ENCODE measurements around the gene SNX3.

The SNX3 gene

DNA sequence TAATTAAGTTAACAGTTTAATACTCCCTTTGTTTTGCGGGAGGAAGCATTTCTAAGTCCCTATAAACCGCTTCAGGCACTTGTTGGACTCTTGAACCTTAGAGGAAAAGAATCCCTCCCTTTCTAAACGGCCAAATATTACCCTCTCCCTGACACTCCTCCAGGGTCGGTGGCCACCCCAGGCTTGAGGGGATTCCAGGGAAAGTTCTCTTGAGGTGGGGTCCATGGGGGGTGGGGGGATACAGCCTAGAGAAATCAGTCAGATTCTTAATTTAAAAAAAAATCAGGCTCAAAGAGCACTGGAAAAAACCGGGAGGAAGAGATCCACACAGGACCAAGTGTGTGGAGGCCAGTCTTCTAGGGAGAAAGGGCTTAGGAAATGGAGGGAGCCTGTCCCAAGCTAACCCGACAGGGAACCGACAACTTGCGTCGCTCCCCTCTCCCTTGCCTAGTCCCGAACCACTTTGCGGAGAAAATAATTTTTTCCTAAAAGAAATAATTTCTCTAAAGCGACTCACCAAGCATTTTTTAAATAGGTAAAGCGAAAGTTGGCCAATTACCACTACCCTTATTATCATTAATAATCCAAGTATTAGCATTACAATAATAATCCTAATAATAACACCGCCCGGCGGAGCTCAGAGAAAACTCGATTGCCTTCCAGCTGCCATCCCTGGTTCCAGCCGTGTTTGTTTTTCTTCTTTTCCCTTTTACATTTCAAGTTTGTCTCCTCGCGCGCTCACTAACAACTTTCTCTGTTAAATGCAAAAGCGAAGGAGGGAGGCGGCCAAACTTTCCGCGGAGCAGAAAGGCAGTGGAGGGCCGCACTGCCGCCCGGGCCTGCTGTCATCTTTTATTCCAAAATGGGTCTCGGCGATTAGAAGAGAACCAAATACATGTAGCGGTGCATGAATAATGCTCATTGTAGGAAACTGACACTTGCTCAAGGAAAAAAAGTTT lies 90.2 kb downstream of the SNX3 start:
- DNase-seq (ENCODE audit: low spot score) = no peak

DNA sequence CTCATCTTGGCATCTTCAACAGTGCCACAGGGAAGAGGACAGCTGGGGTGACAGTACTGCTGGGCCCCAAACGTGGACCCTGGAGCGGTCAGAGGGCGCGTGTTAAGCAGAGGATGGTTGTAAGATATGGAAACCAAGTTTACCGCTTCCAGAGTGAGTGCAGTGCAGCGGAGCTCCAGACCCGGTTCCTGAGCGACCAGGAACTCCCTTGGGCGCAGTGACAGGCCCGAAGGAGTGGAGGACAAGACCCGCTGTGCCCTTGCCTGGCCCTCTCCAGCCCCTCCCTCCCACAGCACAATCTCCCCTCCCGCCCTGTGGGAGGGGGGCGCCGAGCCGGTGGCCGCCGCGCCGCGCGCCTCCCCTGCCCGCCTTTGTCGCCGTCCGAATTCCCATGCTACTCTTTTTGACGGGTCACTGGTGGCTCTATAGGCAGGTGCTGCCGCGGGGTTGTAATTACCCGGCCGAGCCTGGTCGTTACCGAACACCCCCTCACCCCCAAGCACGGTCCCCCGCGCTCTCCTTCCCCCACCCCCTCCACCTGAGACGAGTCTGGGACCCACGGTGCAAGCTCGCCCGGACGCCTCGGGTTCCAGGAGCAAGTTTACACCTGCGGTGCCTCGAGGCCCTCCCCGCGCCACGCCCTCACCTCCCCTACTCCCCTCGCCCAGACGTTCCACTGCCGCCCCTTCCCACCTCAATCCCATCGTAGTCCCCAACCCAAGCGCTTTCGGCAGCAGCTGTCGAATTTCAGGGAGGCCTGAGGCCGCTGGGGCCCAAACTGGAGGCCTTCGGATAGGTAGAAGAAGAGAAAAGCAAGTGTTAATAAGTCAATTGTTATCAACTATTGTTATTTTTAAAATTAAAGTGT lies 91.1 kb downstream of the SNX3 start:
- no peak for DNase-seq (ENCODE audit: low spot score)

DNA sequence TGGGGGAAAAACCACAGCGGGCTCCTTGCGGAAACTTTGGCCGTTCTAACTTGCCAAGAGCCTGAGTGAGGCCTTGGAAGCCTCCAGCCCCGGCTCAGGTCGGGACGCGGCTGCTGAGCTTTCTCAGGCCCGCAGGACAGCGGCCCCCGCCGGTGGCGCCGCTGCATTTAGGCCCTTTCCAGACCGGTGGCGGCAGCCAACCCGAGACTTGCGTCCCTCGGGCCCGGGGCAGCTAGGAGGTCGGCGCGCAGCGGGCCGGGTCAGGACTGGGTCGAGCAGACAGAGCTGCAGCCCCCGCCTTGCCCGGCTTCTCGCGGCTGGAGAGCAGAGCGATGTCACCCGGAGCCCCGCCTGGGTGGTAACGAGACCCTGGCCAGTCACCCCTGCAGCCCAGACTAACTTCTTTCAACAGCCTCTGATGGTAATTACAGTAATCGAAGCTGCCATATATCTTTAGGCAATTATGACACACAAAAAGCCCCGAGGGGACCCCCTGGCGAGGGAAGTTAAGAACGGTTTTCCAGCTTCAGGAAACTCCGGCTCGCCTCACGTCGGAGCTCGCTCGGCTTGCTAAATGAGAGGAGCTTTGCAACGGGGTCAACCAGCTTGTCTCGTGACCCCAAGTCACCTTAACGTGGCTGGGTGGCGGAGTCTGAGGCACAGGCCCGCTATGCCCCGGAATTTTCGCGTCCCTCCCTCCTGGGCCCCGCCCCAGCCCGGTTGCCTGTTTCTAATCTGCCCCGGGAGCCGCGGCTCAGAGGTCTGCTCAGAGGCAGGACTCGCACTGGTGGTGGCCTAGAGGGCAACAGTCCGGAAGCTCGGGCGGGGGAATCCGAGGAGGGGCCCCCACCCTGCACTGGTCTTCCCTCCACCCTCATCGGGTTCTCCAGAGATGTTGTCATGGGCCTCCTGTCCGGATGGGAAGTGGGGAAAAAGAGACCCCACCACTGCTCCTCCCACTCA lies 92.1 kb downstream of the SNX3 start:
- no peak for DNase-seq (ENCODE audit: low spot score)

DNA sequence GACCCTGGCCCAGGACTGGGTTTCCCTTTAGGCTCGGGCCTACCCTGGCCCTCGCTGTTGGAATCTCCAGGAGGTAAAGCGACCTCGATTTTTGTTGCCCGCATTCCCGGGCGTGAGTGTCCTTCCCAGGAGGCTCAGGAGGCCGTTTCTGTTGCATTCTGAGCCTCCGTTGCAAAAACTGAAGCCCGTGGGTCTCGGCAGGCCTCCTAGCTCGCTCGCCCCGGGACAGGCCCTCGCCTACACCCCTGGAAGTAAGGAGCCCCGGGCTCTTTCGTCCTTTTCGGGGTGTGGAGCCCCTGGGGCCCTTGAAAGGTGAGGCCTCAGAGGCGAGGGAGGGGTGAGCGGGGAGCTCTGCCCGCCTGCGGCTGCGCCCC lies 92.8 kb downstream of the SNX3 start:
- DNase-seq (ENCODE audit: low spot score) = no peak

DNA sequence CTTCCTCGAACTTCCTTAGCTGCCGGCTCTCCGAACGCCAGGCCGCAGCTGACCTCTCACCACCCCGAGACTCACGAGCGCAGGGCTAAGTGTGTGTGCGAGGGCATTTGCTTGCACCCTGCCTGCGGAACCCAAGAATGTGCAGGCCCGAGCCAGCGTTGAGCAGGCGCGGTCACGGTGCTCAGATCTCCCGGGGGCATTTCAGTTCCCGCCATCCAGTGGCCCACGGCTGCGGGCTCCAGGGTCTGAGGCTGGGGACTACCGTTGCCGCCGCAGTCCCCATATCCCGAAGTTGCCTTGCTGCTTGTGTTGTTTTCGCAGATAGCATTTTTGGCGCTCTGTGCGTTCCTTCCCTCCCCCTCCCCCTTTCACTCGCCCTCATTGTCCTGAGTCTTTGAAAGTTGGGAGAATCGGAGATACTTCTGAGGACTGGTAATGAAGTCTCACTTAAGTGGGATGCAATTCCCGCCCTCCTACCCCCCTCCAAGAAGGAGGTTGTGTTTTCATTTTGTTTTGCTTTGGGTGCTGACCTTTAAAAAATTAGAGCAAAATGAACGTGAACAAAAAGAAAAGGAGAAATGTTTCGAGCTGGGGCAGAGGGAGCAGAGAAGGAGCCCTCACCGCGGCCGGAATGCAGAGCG lies 93.3 kb downstream of the SNX3 start:
- DNase-seq (ENCODE audit: low spot score) = no peak

DNA sequence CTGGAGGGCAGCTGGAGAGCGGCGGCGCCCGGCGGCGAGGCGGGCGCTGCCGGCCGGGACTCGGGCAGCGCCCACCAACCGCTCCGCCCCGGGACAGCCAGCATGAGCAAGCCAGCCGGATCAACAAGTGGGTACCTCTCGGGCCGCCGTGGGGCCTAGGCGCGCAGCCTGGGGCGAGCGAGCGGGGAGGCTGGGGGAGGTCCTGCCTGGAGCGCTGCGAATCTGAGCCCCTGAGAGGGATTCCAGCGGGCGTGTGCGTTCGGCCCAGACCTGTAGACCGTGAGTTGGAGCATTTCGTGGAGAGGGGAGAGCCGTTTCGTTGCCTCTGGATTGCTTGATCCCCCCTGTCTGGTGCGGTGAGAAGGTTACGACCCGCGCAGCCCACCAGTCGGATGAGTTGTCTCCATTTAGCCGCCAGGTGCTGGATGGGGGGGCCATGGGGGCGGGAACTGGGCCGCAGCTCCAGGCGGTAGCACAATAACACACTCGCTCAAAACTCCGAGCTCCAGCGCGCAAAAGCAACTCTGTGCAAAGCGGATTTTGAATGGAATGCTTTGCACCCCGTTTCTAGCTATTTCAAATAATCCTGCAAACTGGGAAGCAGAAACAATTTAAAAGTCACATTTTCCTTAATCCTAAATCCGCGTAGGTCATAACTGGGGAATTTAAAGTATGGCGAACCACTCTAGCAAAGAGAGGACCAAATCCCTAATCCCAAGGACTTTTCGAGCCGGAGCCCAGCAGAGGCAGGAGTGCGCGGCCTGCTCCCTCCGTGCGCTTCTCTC lies 94.0 kb downstream of the SNX3 start:
- no peak for DNase-seq (ENCODE audit: low spot score)

DNA sequence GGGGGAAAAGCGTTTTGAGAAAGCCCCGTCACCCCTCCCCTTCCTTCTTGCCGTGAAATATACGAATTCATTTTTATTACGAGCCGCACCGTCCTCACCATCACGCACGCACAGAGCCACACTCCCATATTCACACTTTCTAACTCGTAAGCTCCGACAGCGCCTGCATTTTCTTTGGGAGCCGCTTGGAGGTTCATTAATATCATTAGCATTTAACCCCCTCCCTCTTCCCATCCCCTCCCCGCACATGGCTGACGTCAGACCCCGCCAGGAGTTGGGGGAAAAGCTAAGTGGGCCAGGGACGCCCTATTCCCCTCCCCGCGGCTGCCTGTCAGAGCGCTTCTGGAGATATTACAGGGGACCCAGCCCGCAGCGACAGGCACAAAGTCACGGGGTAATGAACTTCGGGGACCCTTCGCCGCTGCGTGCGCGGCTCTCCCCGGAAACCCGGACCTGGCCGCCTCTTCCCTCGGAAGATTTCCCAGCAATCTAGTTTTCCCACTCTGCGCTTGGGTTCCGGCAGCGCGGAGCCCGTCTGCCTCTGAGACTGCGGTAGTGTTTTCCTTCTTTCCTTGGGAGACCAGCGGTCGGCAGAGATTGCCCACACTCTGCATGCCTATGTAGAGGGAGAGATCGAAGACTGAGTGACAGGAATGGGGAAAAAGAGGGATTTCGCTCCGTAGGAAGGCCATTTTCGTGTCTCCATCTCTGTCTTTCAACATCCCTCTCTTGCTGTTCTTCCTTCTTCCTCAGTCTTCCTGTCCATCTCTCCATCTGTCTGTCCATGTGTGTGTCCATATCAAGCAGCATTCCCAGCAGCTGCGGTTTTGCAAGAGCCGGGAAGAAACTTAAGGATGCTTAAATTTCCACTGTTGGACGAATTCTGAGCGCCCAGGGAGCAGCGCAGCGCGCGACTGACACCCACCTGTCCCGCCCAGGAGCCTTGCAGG lies 94.9 kb downstream of the SNX3 start, which contains the start of gene NR2E1:
Gene NR2E1, plus strand, starts transcription at position 309 of the 950 bp plus-strand sequence. CDS start 744 bp downstream, outside the sequence.
- no peak for DNase-seq (ENCODE audit: low spot score)

DNA sequence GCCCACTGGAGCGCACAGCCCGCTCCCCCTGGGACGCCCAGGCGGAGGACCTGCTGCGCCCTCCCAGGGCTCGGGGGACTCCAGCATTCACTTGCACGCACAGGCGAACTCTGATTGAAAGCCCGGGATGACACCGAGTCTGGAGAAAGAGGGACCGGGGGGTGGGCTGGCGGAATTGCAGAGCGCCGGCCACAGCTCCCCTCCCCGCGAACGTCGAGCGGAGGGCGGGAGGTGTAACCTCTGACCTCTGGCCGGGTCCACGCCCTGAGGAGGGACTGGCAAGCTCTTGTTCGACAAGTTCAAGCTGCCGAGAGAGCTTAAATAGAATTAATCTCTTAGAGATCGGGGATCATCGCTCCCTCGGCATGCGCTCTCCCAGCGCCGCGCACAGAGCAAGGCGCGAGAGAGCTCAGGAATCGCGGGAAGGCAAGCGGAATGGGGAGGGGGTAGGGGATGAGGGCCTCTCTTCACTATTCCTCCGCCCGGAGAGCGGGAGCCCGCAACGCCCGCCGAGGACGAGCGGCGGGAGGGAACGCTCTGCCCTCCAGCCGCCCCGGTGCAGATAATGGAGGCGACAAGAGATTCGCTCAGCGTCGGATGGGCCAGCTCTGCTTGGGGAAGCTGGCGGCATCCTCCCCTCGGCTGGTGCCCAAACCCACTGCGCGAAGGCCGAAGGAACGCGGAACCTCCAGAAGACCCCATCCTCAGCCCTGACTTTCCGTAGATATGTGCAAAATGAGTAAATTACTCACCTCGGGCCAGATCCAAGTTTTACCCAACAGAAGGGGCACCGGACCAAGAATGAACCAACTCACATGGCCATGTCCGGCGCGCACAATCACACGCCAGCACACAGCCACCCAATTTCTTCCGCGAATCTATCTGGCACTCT lies 95.8 kb downstream of the SNX3 start:
- DNase-seq (ENCODE audit: low spot score) = no peak

DNA sequence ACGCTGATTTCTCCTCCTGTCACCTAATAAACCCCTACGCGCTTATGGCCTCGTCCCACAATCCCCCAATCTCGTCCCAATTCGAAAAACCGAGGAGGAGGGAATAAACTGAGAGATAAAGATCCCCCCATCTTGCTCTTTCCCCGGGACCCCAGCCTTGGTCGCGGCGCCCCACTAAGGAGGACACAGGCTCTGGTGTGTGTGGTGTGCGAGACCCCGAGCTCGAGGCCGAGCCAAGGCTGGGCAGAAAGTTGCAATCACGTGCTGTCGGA lies 96.4 kb downstream of the SNX3 start:
- DNase-seq (ENCODE audit: low spot score) = no peak

DNA sequence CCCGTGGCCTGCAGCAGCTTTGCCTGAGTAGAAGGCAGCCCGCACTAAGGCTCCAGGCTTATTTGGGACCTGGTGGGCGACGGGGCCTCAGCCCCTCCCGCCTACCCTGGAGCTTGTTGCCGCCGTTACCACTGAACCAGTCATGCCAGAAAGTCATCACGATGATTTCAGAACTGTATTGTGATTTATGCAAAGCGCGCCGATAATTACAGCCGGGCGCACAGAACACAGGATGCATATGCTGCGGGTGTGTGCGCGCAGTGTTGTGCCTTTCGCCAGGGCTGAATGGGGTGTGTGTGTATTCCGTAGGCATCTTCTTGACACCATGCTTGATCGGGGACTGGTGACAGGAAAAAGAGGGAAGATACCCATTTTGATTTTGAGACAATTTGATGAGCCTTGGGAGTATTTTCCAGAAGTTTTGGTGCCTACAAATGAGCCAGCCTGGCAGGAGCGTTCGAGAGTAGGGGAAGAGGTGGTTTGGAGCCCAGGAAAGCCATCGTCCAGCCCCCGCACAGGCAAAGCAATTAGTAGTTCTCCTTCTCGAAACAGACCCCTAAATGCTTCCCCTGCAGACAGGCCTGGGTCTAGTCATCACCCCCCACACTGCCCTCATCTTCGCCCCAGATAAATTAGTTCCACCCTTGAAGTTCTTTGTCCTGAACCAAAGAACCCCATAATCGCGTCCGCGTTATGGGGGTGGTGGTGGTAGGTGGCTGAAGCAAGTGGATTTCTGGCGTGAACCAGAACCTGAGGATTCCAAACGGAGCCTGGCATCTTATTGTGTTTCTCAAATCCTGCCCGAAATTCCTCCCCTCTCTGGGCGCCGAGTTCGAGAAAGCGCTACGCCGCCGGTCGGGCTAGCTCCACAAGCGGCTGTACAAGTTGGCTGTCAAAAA lies 96.9 kb downstream of the SNX3 start:
- DNase-seq (ENCODE audit: low spot score) = no peak

DNA sequence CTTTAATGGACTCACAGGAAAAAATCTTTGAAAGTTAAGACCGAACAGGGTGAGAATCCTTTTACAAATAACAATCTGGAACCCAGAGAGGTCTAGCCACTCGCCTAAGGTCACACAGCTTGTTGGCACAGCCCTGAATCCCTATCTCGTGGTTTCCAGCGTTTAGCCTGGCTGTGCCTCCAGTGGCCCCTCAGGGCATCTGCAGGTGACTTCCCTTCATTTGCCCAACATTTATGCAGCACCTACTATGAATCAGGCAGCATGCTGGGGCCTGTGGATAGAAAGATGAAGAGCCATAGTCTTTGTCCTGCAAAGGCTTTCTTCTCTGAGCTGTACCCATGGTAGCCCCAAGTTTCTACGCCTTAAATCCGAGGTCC lies 97.6 kb downstream of the SNX3 start:
- DNase-seq (ENCODE audit: low spot score) = no peak

DNA sequence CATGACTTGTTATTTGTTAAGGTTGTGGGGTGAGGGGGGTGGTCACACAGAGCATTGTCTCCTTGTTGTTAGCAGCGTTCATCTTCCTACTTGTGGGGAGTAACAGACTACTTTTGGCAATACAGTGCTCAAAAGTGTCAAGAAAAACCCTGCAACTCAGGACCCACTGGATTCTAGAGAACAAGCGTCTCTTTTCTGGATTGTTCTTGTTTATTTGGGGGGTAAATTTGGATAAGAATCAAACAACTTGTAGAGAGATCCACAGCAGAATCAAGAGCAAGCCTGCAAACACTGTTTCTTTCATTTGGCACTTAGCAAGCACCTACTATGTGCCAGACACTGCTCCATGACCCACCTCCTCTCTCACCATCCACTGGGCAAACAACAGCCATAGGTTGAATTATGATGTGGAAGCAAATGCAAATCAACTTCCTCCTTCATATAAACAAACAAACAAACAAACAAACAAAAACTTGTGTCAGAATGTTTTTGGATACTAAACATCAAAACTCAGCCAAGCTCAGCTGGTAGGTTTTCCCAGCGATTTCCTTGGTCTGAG lies 99.0 kb downstream of the SNX3 start:
- DNase-seq (ENCODE audit: low spot score) = no peak

Data from activated CD4-positive, alpha-beta T cell treated with anti-CD3 and anti-CD28 coated beads, Interleukin-2, Interleukin-4, amounts not matched to agents 100 ng/mL and 50 ng/mL, durations not matched to agents 16 hours and 8 hours (primary cell).